Measurements from ENCODE around the gene ADAM8.

DNA sequence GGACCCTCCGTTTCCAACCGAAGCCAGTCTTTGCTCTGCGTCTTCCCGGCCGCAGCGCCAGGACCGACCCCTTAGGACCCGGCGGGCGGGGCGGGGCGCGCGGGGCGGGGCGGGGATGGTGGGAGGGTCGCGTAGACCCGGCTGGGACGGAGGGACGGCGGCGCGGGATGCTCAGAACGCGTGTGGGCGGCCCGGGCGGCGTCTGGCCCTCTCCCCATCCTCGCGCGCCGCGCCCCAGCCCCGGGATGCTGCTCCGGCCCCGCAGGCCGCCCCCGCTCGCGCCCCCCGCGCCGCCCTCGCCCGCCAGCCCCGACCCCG, 46.7 kb downstream of the ADAM8 start, which contains the start of gene UTF1:
- TF ChIP-seq, protein P1, sequence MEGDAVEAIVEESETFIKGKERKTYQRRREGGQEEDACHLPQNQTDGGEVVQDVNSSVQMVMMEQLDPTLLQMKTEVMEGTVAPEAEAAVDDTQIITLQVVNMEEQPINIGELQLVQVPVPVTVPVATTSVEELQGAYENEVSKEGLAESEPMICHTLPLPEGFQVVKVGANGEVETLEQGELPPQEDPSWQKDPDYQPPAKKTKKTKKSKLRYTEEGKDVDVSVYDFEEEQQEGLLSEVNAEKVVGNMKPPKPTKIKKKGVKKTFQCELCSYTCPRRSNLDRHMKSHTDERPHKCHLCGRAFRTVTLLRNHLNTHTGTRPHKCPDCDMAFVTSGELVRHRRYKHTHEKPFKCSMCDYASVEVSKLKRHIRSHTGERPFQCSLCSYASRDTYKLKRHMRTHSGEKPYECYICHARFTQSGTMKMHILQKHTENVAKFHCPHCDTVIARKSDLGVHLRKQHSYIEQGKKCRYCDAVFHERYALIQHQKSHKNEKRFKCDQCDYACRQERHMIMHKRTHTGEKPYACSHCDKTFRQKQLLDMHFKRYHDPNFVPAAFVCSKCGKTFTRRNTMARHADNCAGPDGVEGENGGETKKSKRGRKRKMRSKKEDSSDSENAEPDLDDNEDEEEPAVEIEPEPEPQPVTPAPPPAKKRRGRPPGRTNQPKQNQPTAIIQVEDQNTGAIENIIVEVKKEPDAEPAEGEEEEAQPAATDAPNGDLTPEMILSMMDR (conservative IDR thresholded peaks at IDR 0.05 in 1 of 2, IDR thresholded peaks at IDR 0.05 in 1 of 2; ENCODE audit: low read depth in 1 of 2, low read length in 2 of 2): no peak
- TF ChIP-seq EZH2 (IDR thresholded peaks at IDR 0.05; ENCODE audit: low read length, missing control alignments): no peak
